HepG2 (cell line): ENCODE measurements around the gene SETD5. TPM values are rescaled to one million over a fixed set of nuclear protein-coding genes. Genes with fewer than 3 reads are reported as not detected.

Experiments used
- AKAP8 ChIP-seq: sonication (generic); formaldehyde crosslinking; IDR thresholded peaks from 2 replicates; pipeline ENCODE4 v1.5.1; 2020; ENCODE audit warnings: mild to moderate bottlenecking, missing genetic modification reagents
- E2F1 ChIP-seq: sonication (generic); formaldehyde crosslinking; IDR thresholded peaks from 2 replicates; pipeline ENCODE4 v1.5.0; 2020; ENCODE audit warnings: missing genetic modification reagents
- FLYWCH1 ChIP-seq: sonication (generic); formaldehyde crosslinking; IDR thresholded peaks from 2 replicates; pipeline ENCODE4 v1.8.1; 2023; ENCODE audit warnings: mild to moderate bottlenecking, missing genetic modification reagents
- FOXA1 ChIP-seq, 2 experiments: fragments of 450-650 bp in 1 of 2; sonication (generic) in 1 of 2; formaldehyde crosslinking in 1 of 2; IDR thresholded peaks; 2 replicates each; pipeline versions ENCODE4 v1.4.0 to v1.6.1; 2016 to 2020; ENCODE audit warnings: missing genetic modification reagents in 1 of 2
- KAT8 ChIP-seq: IDR thresholded peaks from 2 replicates; pipeline ENCODE4 v1.6.1; 2016; ENCODE audit warnings: missing genetic modification reagents, missing compliant biosample characterization
- MAF1 ChIP-seq: sonication (generic); formaldehyde crosslinking; IDR thresholded peaks from 2 replicates; pipeline ENCODE4 v1.5.0; 2020; ENCODE audit warnings: missing genetic modification reagents, borderline replicate concordance
- MZF1 ChIP-seq: sonication (generic); formaldehyde crosslinking; IDR thresholded peaks from 2 replicates; pipeline ENCODE4 v1.8.1; 2023; ENCODE audit warnings: mild to moderate bottlenecking, missing genetic modification reagents, borderline replicate concordance
- PITX1 ChIP-seq: sonication (generic); formaldehyde crosslinking; IDR thresholded peaks from 2 replicates; pipeline ENCODE4 v1.5.1; 2020; ENCODE audit warnings: mild to moderate bottlenecking, missing genetic modification reagents
- REPIN1 ChIP-seq: sonication (generic); formaldehyde crosslinking; IDR thresholded peaks from 2 replicates; pipeline ENCODE4 v1.8.0; 2022; ENCODE audit warnings: missing genetic modification reagents, low read depth, mild to moderate bottlenecking, borderline replicate concordance
- SNAPC5 ChIP-seq: sonication (generic); formaldehyde crosslinking; IDR thresholded peaks from 2 replicates; pipeline ENCODE4 v1.8.1; 2023; ENCODE audit warnings: mild to moderate bottlenecking, missing genetic modification reagents, borderline replicate concordance
- SPEN ChIP-seq: sonication (generic); formaldehyde crosslinking; IDR thresholded peaks from 2 replicates; pipeline ENCODE4 v1.5.1; 2020; ENCODE audit warnings: low read depth, mild to moderate bottlenecking, missing genetic modification reagents
- ZNF224 ChIP-seq: sonication (generic); formaldehyde crosslinking; IDR thresholded peaks from 2 replicates; pipeline ENCODE4 v1.5.0; 2020; ENCODE audit warnings: mild to moderate bottlenecking, missing genetic modification reagents
- ZNF234 ChIP-seq: sonication (generic); formaldehyde crosslinking; conservative IDR thresholded peaks from 2 replicates; pipeline ENCODE4 v1.5.1; 2020; ENCODE audit warnings: mild to moderate bottlenecking, missing genetic modification reagents
- ZNF282 ChIP-seq: fragments of 450-650 bp; IDR thresholded peaks from 2 replicates; pipeline ENCODE4 v1.6.1; 2018; ENCODE audit not compliant: partially characterized antibody
- ZNF34 ChIP-seq: sonication (generic); formaldehyde crosslinking; IDR thresholded peaks from 2 replicates; pipeline ENCODE4 v1.4.0; 2020; ENCODE audit warnings: mild to moderate bottlenecking, missing genetic modification reagents, borderline replicate concordance
- ZNF501 ChIP-seq: sonication (generic); formaldehyde crosslinking; IDR thresholded peaks from 2 replicates; pipeline ENCODE4 v1.5.1; 2020; ENCODE audit warnings: mild to moderate bottlenecking, moderate library complexity, missing genetic modification reagents
- ZNF564 ChIP-seq: sonication (generic); formaldehyde crosslinking; IDR thresholded peaks from 2 replicates; pipeline ENCODE4 v1.8.1; 2023; ENCODE audit warnings: mild to moderate bottlenecking, missing genetic modification reagents
- ZNF773 ChIP-seq: sonication (generic); formaldehyde crosslinking; IDR thresholded peaks from 2 replicates; pipeline ENCODE4 v1.4.0; 2020; ENCODE audit warnings: missing genetic modification reagents, borderline replicate concordance
- ZNF781 ChIP-seq: sonication (generic); formaldehyde crosslinking; IDR thresholded peaks from 2 replicates; pipeline ENCODE4 v1.5.1; 2020; ENCODE audit warnings: borderline replicate concordance, mild to moderate bottlenecking, missing genetic modification reagents; ENCODE audit errors: not compliant biosample characterization
- ZSCAN30 ChIP-seq: sonication (generic); formaldehyde crosslinking; IDR thresholded peaks from 2 replicates; pipeline ENCODE4 v1.5.0; 2020; ENCODE audit warnings: mild to moderate bottlenecking, missing genetic modification reagents
- polyA plus RNA-seq, 8 experiments: library from polyadenylated mRNA; depleted of rRNA in 3 of 8; stranded (reverse) in 7 of 8; unstranded in 1 of 8; fragments of >200 nt; fragmentation: Illumina TruSeq in 4 of 8; extraction: Trizol in 4 of 8; gene quantifications; 2 replicates each; pipeline versions ENCODE4 v1.2.1 to v1.2.3, GENCODE V29; 2011 to 2016; ENCODE audit warnings: low read depth in 4 of 8, missing spikeins in 1 of 8, mixed read lengths in 1 of 8; ENCODE audit not compliant: insufficient read depth in 1 of 8
- total RNA-seq, 5 experiments: library from RNA; depleted of rRNA; stranded (reverse); fragments of >200 nt; fragmentation: Illumina TruSeq; extraction: Trizol; gene quantifications; 2 replicates each; pipeline ENCODE4 v1.2.3, GENCODE V29; 2016; ENCODE audit warnings: low read depth in 1 of 5
- TF ChIP-seq, protein P1 (sequence below): sonication (generic); formaldehyde crosslinking; IDR thresholded peaks from 2 replicates; pipeline ENCODE4 v1.4.0; 2020; ENCODE audit warnings: mild to moderate bottlenecking, missing genetic modification reagents
- TF ChIP-seq, protein P2 (sequence below): sonication (generic); formaldehyde crosslinking; IDR thresholded peaks from 2 replicates; pipeline ENCODE4 v1.4.0; 2020; ENCODE audit warnings: mild to moderate bottlenecking, low read depth, missing genetic modification reagents
- TF ChIP-seq, protein P3 (sequence below): sonication (generic); formaldehyde crosslinking; IDR thresholded peaks from 2 replicates; pipeline ENCODE4 v1.4.0; 2020; ENCODE audit warnings: mild to moderate bottlenecking, missing genetic modification reagents

SETD5 gene
- total and polyA plus RNA-seq, 2 of the 13 experiments (the other 11 are each of a cell fraction or from before 2014, with no cell fraction given): 46.8 to 95.8 TPM

DNA sequence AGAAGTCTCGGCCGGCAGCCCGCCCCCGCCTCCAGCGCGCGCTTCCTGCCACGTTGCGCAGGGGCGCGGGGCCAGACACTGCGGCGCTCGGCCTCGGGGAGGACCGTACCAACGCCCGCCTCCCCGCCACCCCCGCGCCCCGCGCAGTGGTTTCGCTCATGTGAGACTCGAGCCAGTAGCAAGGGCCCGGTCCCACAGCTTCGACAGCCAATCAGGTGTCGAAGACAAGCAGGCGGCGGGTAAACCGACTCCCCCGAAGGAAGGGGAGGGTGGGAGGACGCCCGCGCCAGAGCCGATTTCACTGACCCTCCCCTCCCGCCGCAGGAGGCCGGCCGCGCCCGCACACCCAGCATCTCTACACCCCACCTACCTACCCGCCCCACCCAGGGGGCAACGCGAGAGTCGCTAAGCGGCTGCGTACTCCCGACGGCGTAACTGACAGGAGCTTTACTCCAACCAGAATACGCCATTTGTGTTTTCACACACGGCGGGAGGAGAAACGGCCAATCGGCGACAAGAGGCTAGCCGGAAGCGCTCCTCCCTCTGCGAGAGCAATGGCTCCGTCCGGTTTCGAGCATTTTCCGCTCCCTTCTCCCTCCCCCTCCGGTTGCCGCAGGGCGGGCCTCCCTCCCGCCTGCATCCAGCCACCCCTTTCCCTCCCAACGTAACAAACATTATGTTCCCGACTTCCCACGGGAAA lies 633 bp upstream of the SETD5 start (continued):
- TF ChIP-seq SNAPC5 (CRISPR knock-in tag) (peak; percentile 75; the same call in 1 of the 2 replicates), ZSCAN30 (no peak), E2F1 (peak; percentile 68; the same call in 1 of the 2 replicates), SPEN (CRISPR knock-in tag) (peak; percentile 82), AKAP8 (peak; percentile 99), ZNF224 (CRISPR knock-in tag) (peak; percentile 64; the same call in 1 of the 2 replicates), ZNF34 (CRISPR knock-in tag) (no peak), ZNF781 (CRISPR knock-in tag) (peak; percentile 77), PITX1 (CRISPR knock-in tag) (peak; percentile 16; the same call in 1 of the 2 replicates), MAF1 (no peak), ZNF234 (CRISPR knock-in tag) (0 out of 2 replicates have a peak, but pooled peaks have one; percentile 66), MZF1 (no peak), FOXA1 (IDR thresholded peaks at IDR 0.05) (no peak), FOXA1 (CRISPR knock-in tag; IDR thresholded peaks at IDR 0.05) (no peak), ZNF501 (CRISPR knock-in tag) (peak; percentile 58; the same call in 1 of the 2 replicates), ZNF282 (no peak), FLYWCH1 (CRISPR knock-in tag) (no peak), ZNF773 (no peak), ZNF564 (peak; percentile 58), REPIN1 (peak; percentile 86), KAT8 (CRISPR knock-in tag) (peak; percentile 88)
- TF ChIP-seq, protein P1, sequence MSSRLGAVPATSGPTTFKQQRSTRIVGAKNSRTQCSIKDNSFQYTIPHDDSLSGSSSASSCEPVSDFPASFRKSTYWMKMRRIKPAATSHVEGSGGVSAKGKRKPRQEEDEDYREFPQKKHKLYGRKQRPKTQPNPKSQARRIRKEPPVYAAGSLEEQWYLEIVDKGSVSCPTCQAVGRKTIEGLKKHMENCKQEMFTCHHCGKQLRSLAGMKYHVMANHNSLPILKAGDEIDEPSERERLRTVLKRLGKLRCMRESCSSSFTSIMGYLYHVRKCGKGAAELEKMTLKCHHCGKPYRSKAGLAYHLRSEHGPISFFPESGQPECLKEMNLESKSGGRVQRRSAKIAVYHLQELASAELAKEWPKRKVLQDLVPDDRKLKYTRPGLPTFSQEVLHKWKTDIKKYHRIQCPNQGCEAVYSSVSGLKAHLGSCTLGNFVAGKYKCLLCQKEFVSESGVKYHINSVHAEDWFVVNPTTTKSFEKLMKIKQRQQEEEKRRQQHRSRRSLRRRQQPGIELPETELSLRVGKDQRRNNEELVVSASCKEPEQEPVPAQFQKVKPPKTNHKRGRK (CRISPR knock-in tag): no peak
- TF ChIP-seq, protein P2, sequence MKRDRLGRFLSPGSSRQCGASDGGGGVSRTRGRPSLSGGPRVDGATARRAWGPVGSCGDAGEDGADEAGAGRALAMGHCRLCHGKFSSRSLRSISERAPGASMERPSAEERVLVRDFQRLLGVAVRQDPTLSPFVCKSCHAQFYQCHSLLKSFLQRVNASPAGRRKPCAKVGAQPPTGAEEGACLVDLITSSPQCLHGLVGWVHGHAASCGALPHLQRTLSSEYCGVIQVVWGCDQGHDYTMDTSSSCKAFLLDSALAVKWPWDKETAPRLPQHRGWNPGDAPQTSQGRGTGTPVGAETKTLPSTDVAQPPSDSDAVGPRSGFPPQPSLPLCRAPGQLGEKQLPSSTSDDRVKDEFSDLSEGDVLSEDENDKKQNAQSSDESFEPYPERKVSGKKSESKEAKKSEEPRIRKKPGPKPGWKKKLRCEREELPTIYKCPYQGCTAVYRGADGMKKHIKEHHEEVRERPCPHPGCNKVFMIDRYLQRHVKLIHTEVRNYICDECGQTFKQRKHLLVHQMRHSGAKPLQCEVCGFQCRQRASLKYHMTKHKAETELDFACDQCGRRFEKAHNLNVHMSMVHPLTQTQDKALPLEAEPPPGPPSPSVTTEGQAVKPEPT: no peak
- TF ChIP-seq, protein P3, sequence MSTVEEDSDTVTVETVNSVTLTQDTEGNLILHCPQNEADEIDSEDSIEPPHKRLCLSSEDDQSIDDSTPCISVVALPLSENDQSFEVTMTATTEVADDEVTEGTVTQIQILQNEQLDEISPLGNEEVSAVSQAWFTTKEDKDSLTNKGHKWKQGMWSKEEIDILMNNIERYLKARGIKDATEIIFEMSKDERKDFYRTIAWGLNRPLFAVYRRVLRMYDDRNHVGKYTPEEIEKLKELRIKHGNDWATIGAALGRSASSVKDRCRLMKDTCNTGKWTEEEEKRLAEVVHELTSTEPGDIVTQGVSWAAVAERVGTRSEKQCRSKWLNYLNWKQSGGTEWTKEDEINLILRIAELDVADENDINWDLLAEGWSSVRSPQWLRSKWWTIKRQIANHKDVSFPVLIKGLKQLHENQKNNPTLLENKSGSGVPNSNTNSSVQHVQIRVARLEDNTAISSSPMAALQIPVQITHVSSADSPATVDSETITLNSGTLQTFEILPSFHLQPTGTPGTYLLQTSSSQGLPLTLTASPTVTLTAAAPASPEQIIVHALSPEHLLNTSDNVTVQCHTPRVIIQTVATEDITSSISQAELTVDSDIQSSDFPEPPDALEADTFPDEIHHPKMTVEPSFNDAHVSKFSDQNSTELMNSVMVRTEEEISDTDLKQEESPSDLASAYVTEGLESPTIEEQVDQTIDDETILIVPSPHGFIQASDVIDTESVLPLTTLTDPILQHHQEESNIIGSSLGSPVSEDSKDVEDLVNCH: no peak
